KG1 (cell line): Measurements from ENCODE around the gene USP3.
"Not testable (repeated sequence)": the region's sequence is repeated elsewhere in the genome, so short reads cannot be mapped to it uniquely, and the experiment has no call there.

ENCODE experiments used
- DNase-seq: peaks from one replicate; lab custom pipeline; 2025; lab: John Stamatoyannopoulos, UW

USP3 gene

GRCh38 chr15:63478243-63478642 is 26.1 kb upstream of the USP3 start:
- no peak for DNase-seq

GRCh38 chr15:63480441-63480821 is 24.0 kb upstream of the USP3 start:
- DNase-seq: no peak

- no peak for DNase-seq
Measured at GRCh38 chr15:63481105-63481810, 23.1 kb upstream of the USP3 start.

DNA sequence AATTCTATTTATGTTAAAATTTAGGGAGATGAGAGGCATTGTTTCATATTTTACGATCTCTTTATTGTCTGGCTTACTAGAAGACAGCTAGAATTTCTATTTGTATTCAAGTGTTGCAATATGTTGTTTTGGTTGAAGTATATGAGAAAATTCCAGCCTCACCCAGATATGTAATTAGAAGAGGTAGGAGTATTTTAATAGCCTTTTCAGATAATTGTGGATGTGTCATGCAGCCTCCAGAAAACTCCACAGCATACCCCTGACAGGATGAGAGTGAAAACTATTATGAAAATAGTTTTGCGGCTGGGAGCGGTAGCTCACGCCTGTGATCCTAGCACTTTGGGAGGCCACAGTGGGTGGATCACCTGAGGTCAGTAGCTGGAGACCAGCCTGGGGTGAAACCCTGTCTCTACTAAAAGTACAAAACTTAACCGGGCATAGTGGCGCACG is 21.5 kb upstream of the USP3 start:
- no peak for DNase-seq

DNA sequence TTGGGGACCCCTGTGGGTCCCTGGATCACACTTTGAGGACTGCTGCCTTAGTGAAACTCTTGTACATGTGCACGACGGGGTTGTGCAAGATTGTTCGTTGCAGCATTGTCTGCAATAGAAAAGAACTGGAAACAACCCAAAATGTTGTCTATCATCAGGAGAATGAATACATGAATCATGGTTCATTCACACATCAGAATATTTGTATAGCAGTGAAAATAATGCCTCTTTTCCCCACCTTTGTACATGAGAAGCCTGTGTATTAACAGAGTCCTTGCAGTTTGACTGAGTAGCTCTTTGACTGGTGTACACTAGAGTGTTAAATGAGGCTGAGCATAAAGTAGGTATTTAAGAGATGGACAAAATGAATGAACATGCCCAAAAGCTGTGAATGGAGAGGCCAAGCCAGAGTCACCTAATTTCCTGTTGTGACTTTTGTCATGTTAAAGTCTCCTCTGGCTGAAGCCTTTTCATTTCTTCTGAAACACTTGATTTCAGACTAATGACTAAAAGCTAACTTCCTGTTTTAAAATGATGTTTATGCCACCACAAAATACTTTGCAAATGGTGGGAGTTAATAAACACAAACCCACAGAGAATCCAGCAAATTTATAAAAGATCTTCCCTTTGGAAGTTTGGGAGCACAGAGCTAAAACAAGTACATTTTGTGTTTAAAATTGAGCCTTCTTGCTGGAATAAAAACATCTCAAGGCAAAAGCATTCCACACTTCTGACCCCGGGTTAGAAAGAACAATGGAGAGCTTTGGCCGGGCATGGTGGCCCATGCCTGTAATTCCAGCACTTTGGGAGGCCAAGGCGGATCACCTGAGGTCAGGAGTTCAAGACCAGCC is 20.6 kb upstream of the USP3 start:
- no peak for DNase-seq

DNA sequence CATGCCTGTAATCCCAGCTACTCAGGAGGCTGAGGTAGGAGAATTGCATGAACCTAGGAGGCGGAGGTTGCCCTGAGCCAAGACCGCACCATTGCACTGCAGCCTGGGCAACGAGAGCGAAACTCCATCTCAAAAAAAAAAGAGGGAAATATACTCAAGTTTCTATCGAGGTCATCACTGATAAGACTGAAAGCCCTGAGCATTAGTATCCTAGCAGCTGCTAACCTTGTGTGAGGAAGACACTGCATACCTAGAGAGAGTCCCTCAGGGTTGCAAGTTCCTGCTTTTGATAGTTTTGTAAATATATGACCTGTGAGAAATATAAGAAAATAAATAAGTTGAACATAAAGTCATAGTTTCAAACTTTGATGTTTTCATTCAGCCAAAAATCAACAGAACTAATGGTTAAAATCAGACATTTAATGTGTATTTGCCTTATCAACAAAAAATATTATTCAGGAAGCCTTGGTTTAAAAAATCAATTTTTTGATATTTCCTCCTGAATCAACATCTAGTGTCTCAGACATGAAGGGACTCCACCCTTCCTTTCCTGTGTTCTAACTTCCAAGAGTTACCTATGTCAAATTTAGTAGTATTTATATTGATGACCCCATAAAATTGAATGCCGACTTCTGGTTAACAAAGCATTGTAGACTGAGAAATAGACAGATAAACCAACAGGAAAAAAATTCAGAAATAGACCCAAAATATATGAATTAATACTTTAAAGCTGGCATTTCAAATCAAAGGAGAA is 19.8 kb upstream of the USP3 start:
- no peak for DNase-seq

- peak; percentile 50 for DNase-seq
Measured at GRCh38 chr15:63487076-63487757, 17.2 kb upstream of the USP3 start.

GRCh38 chr15:63487758-63488397 is 16.5 kb upstream of the USP3 start:
- DNase-seq: not testable (repeated sequence)

- no peak for DNase-seq
Measured at GRCh38 chr15:63488398-63488960, 15.9 kb upstream of the USP3 start.

DNA sequence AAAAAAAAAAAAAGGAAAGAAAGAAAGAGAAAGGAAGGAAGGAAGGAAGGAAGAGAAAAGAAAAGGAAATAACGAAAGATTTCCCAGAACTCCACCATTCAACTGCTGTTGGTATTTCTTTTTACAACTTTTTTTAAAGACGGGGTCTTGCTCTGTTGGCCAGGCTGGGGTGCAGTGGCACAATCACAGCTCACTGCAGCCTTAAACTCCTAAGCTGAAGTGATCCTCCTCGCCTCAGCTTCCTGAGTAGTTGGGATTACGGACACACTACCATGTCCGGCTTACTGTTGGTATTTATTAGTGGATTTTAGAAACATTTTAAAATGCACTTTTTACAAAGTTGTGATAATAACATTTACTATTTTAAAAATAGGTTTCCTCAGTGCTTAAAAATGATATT is 15.0 kb upstream of the USP3 start:
- no peak for DNase-seq

GRCh38 chr15:63490345-63491034 is 13.9 kb upstream of the USP3 start:
- no peak for DNase-seq

DNA sequence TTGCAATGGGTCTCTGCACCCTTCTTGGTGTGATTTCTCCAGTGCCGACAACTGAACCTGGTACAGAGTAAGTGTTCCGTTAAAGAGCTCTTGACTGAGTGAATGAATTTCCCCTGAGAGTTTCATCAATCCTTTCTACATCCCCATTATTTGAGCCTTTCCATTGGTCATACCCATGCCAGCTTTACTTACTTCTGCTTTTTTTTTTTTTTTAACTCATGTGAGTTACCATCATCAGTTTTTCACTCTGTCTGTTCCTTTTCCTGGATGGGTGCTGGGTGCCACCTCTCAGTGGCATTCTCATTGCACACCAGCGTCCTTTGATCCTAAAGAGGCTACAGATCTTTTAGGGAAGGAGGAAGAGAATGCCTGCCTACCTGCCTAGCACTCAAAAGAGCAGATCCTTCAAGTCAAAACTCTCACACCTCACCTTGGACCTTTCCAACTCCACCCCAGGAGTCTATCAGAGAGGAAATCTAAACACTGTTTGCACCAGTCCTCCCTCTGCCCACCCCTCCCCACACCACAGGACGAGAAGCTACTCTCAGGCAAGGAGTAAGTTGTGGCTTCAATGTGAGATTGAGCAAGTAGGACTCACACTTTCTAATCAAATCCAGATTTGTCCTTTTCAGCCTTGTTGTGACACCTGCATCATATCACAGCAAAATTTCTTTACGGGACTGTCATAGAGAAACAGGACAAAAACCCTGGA is 13.1 kb upstream of the USP3 start:
- peak; percentile 17 for DNase-seq

DNA sequence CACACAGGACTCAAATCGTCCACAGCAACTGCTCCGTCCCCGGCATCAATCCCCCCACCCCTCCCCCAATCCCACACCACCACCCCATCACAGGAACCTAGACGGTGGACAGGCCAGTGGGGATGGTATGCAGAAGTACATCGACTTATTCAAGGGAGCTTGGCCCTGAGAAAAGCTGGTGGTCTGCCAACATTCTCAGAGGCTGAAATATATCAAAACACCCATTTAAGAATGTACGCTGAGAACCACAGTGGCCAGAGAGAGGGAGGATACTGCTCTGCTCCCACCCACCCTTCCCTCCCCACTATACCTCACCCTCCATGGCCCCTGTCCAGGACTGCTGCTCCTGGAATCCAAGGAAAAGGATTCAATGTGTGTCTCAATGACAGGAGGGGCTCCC is 12.4 kb upstream of the USP3 start:
- DNase-seq: no peak

- DNase-seq: no peak
Measured at GRCh38 chr15:63492541-63493077, 11.8 kb upstream of the USP3 start.

DNA sequence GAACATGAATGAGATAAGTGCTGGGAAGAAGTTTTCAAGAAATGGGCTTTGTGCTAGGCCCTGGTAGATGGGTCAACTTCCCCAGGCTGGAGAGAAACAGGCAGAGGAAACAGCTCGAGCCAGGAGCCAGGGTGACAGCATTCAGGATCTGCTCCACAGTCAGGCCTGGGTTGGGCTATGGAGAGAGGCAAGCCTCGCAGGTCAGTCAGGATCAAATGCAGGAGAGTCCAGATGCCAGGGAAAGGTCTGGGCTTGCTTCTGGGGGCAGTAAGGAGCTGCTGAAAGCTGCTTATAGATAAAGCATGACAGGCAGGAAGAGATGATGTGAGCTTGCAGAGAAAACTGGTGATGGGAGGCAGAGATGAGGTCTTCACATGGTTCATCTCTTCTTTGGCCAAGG is 11.0 kb upstream of the USP3 start:
- DNase-seq: no peak

GRCh38 chr15:63494408-63494807 is 10.0 kb upstream of the USP3 start:
- no peak for DNase-seq

GRCh38 chr15:63495343-63495742 is 9.1 kb upstream of the USP3 start:
- no peak for DNase-seq

GRCh38 chr15:63495780-63496488 is 8.5 kb upstream of the USP3 start:
- no peak for DNase-seq
